Peyer's patch (tissue), 4 donors: ENCODE data around the gene DNAJC6.

Experiments
- CTCF ChIP-seq, 6 experiments: fragments of 450-650 bp in 4 of 6; fragments of 200-600 bp in 2 of 6; sonication (generic) in 1 of 6; IDR thresholded peaks; one replicate each; pipeline ENCODE4 v1.5.1; 2017 to 2019; ENCODE audit warnings: antibody characterized with exemption in 6 of 6, mild to moderate bottlenecking in 3 of 6, moderate library complexity in 1 of 6
- POLR2A ChIP-seq, 2 donors: fragments of 450-650 bp; IDR thresholded peaks; one replicate each; pipeline ENCODE4 v1.5.1; 2017; ENCODE audit warnings: antibody characterized with exemption in 2 of 2, mild to moderate bottlenecking in 2 of 2, moderate library complexity in 2 of 2

GRCh38 chr1:65449214-65449823, 140.0 kb downstream of the DNAJC6 start:
- TF ChIP-seq CTCF (IDR thresholded peaks at IDR 0.05) = no peak
- no peak for TF ChIP-seq POLR2A (IDR thresholded peaks at IDR 0.05)
